Activated T-helper 2 cell treated with anti-CD3 and anti-CD28 coated beads, Interferon-gamma antibody, Interleukin-2, Interleukin-4, amounts not matched to agents 10 μg/mL and 5 μg/mL and 100 μg/mL, durations not matched to agents 14 hours and 24 hours and 36 hours (primary cell): ENCODE measurements around the gene FUOM. TPM values are rescaled to one million over a fixed set of nuclear protein-coding genes. Genes with fewer than 3 reads are reported as not detected.
A peak's percentile ranks its signal among the peaks of the same experiment; 100 is the strongest.

Experiments used
- DNase-seq: peaks from one replicate; pipeline ENCODE4 v3.0.0; 2021; ENCODE audit warnings: low spot score
- H3K27ac Mint-ChIP-seq: one replicate; pipeline ENCODE4 v1.8.0; 2021; ENCODE audit warnings: mixed read lengths
- H3K27me3 Mint-ChIP-seq: one replicate; pipeline ENCODE4 v1.8.0; 2021; ENCODE audit warnings: low read depth, mixed read lengths
- H3K36me3 Mint-ChIP-seq: one replicate; pipeline ENCODE4 v1.8.0; 2021; ENCODE audit warnings: low read depth, mixed read lengths
- H3K4me1 Mint-ChIP-seq: one replicate; pipeline ENCODE4 v1.8.0; 2021; ENCODE audit warnings: low read depth, mixed read lengths
- H3K4me3 Mint-ChIP-seq: one replicate; pipeline ENCODE4 v1.8.0; 2021; ENCODE audit warnings: low read depth, mild to moderate bottlenecking, moderate library complexity, mixed read lengths
- H3K9me3 Mint-ChIP-seq: one replicate; pipeline ENCODE4 v1.8.0; 2021; ENCODE audit warnings: mixed read lengths
- intact Hi-C: fragments of 100-400 bp; cut with micrococcal nuclease; formaldehyde crosslinking; loops from one replicate; pipeline ENCODE4 v1.15.1; 2023
- total RNA-seq: library from RNA; stranded (reverse); gene quantifications from 2 replicates; pipeline ENCODE4 v1.2.3, GENCODE V29; 2022

FUOM gene
- total RNA-seq, 1 donor from 2014 or later, result 45.7 TPM

DNA sequence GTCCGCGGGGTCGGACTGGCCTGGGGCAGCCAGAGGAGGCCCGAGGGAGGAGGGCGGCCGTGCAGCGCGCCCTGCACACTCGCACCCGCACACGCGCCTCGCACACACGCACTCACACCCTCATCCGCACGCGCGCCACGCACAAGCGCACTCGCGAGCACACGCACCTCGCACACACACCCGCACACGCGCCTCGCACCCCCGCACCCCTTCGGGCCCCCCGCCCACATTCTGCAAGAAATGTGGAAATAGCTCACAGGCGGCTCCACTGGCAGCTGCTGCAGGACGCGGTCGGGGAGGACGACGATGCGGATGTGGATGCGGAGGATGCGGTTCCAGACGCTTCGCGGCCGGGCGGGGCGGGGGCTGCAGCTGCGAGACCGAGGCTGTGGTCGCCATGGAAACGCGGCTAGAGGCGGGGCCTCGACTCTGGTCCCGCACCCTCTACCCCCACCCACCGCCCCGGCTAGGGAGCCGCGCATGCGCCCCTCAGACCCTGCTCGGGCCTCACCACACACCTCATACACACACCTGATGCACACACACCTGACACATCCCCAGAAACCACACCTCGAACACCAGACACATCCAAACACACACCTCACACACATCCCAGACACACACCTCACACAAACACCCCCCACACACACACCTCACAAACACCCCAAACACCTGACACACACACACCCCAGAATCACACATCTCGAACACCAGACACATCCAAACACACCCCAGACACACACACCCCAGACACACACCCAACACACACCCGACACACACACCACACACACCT lies 21.0 kb downstream of the FUOM start, which contains the start of gene CALY:
Gene CALY, minus strand, starts transcription at position 320 of the 793 bp plus-strand sequence. CDS start 7,907 bp downstream, outside the sequence.
- H3K4me1 Mint-ChIP-seq, result peaks cover 2% of the 10 kb centered on the region
- no peak within 1 kb of the TSS for H3K27ac Mint-ChIP-seq
- DNase-seq, result peak; percentile 76
- H3K27me3 Mint-ChIP-seq, result peaks cover 25% of the 10 kb centered on the region
- H3K4me3 Mint-ChIP-seq, result peak within 1 kb of the TSS; percentile 49
- H3K9me3 Mint-ChIP-seq, result no peaks in the 10 kb centered on the region
- intact Hi-C loops, result no loop called here
- H3K36me3 Mint-ChIP-seq, result no peaks in the 10 kb centered on the region

DNA sequence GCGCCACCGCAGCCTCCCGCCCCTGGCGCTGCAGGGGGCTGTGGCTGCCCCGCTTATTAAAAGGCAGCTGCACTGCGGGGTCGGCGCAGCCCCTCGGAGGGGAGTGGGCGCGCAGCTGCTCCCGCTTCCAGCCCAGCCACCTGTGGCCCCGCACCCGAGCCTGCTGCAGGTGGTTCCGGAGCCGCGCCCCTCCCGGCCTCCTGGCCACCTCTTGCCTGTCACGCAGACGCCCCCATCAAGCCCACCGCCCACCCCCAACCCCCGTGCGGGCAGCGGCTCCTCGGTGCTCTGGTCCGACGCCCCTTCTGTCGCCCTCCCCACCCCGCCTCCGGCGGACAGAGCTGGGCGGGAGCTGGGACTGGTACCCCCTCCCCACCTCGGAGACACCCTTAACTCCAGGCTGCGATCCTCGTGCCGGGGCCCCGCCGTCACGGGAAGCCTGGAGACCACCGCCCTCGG lies 21.7 kb downstream of the FUOM start:
- H3K9me3 Mint-ChIP-seq, result no peaks in the 10 kb centered on the region
- no peak overlapping the region for H3K27ac Mint-ChIP-seq
- no peaks in the 10 kb centered on the region for H3K36me3 Mint-ChIP-seq
- intact Hi-C loops, result no loop called here
- peaks cover 2% of the 10 kb centered on the region for H3K4me1 Mint-ChIP-seq
- H3K27me3 Mint-ChIP-seq, result peaks cover 31% of the 10 kb centered on the region
- no peak overlapping the region for H3K4me3 Mint-ChIP-seq
- no peak for DNase-seq

DNA sequence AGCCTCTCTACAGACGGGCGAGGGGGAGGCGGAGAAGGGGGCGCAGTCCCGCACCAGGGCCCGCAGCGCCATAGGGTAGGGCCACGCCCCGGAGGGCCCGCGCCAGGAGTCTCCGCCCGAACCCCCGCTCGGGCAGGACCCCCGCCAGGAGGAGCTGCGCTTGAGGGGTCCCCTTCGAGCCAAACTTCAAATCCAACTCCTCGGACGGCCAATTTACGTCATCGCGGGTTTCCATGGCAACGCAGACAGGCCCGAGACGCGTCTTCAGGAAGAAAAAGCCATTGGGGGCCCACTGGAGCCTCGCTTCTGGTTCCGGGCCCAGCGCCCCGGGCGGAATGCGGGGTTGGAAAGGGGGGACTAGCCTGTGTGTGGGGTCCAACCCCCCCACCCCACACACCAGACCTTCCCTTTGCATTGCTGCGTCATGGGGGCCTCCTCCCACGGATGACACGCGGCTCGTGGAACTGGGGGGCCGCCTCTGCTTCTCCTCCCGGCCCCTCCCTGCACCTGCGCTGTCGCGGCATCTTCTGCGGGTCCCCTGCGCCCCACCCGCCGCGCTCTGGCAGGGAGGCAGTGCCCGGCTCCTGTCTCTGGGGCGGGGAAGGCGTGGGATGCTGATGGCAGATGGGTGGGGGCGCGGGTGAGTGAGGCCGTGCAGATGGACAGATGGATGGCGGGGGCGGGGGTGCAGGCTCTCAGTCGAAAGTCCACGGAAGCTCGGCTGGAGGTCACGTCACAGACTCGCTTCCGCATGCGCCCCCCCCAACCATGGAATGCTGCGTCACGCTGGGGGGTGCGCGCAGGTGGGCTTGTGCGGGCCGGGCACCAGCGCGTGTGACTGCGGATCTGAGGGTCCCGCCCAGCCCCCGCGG lies 22.3 kb downstream of the FUOM start:
- H3K27me3 Mint-ChIP-seq, result peaks cover 36% of the 10 kb centered on the region
- peaks cover 2% of the 10 kb centered on the region for H3K4me1 Mint-ChIP-seq
- no peak overlapping the region for H3K27ac Mint-ChIP-seq
- intact Hi-C loops, result no loop called here
- H3K9me3 Mint-ChIP-seq, result no peaks in the 10 kb centered on the region
- no peaks in the 10 kb centered on the region for H3K36me3 Mint-ChIP-seq
- peak; percentile 64 for DNase-seq
- peak overlapping the region; percentile 7 for H3K4me3 Mint-ChIP-seq

DNA sequence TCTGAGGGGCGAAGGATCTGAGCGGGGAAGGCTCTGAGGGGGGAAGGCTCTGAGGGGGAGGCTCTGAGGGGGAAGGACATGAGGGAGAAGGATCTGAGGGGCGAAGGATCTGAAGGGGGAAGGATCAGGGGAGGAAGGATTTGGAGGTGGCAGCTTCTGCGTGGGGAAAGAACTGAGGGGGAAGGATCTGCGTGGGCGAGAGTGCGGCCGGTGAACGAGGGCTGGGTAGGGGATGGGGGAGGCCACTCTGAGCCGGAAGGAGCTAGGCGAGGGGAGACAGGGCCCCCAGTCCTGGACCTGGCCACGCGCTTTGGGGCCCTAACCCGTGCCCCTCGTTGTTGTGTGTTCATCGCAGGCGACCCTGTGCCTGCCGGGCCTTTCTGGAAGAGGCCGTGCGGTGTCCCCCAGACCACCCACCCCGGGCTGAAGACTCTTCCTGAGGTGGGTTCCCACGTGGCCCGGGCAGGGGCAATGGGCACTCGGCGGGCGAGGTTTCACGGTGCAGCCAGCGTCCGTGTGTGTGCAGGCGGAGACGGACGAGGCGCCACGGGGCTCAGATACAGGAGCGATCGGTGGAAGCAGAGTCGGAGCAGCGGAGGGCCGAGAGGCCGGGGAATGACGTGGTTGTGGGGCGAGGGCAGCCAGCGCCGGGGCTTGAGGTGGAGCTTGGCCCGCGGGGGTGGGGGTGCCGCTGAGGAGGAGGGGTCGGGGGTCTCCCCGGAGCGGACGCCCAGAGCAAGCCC lies 23.1 kb downstream of the FUOM start:
- Mint-ChIP-seq H3K4me3 (peak overlapping the region; percentile 76), H3K36me3 (no peaks in the 10 kb centered on the region)

DNA sequence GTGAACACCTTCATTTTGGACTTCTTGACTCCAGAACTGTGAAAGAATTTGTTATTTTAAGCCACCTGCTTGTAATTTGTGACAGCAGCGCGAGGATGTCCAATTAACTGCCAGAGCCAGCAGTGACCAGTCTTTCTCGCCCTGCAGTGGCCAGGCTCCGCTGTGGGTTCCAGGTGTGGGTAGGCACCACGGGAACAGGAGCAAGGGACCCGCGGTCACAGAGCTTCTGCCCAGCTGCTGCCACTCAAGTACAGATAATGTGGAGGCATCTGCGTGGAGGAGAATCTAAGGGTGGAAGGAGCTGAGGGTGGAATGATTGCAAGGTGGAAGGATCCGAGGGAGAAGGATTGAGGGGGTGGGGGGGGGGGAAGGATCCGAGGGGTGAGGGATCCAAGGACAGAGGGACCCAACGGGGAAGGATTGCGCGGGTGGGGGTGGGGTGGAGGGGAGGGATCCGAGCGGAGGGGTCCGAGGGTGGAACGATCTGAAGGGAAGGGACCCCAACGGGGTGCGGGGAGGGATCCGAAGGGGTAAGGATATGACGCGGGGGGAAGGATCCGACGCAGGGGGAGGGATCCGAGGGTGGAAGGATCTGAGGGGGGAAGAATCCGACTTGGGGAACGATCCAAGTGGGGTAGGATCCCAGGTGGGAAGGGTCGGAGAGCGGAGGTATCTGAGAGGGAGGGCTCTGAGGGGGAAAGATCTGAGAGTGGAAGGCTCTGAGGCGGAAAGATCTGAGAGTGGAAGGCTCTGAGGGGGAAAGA lies 24.7 kb downstream of the FUOM start:
- H3K4me1 Mint-ChIP-seq, result peaks cover 2% of the 10 kb centered on the region
- H3K4me3 Mint-ChIP-seq, result no peak overlapping the region
- intact Hi-C loops, result no loop called here
- H3K9me3 Mint-ChIP-seq, result no peaks in the 10 kb centered on the region
- H3K36me3 Mint-ChIP-seq, result no peaks in the 10 kb centered on the region
- H3K27me3 Mint-ChIP-seq, result peaks cover 47% of the 10 kb centered on the region
- no peak for DNase-seq
- H3K27ac Mint-ChIP-seq, result no peak overlapping the region

More for the DNA sequence above, 23.1 kb downstream of the FUOM start:
- no peak for DNase-seq
- no peaks in the 10 kb centered on the region for H3K9me3 Mint-ChIP-seq
- intact Hi-C loops, result no loop called here
- H3K27me3 Mint-ChIP-seq, result peaks cover 40% of the 10 kb centered on the region
- peaks cover 2% of the 10 kb centered on the region for H3K4me1 Mint-ChIP-seq
- no peak overlapping the region for H3K27ac Mint-ChIP-seq

DNA sequence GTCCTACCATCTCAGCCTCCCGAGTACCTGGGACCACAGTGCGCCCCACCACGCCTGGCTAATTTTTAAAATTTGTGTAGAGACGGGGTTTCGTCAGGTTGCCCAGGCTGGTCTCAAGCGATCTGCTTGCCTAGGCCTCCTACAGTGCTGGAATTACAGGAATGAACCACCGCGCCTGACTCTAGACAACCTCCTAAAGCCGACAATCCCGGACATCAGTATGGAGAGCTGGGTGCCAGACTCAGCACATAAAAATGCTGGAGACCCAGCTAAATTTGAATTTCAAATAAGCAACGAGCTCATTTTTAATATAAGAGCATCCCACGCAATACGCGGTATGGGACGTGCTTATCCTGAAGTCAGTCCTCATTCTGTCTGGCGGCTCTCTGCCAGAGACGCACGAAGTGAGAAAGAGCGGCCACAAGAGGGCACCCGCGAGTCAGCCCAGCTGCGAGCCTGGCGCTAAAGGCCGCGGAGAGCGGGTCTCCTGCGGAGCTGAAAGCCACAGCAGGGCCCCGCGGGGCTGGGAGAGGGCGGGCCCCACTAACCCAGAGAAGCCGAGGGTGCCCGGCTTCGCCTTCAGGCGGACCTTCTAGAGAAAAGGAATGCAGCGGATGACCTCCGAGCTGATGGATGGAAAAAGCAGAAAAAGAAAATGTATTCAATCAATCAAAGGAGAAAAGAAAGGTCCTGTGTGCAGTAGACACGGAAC lies 28.2 kb downstream of the FUOM start:
- peaks cover 63% of the 10 kb centered on the region for H3K27me3 Mint-ChIP-seq

DNA sequence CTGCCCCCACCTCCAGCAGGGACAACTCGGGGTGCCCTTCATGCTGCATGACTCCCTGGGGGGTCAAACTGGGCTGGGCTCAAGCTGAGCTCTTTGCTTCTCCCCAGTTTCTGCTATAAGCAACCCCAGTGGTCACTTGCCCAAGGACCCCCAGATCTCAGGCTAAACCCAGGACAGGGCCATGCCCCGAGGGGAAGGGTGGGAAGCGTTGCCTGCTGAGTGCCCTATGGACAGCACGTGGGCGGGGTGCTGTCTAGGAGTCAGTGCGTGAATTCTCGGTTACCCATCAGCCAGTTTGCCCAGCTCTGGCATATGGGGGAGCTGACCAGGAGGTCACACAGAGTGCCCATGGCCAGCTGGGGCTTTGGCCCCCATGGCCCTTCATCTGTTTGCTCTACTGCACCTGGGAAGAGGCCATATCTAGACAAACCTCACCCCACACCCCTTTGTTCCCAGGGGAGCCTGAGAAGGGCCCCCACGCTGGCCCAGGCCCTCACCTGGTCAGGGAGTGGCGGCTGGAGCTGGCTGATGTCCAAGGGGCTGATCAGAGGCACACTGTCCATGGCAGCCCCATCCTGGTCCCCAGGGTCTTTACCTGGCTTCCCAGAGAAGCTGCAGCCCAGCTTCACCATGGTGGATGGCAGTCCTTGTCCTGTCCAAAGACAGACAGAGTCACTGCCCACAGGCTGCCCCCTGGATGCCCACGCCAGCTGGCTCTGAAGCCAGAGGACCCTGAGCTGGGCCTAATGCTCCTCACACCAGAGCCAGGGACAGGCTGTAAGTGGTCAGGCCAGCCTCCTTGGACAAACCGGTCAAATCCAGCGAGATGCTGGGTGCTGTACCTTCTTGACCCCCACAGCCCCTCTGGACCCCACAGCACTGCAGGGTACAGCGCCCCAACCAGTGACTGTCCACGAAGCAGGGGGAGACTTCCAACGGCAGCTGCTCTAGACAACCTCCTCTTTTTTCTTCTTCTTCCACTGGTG lies 29.2 kb downstream of the FUOM start:
- Mint-ChIP-seq H3K36me3 (no peaks in the 10 kb centered on the region), H3K9me3 (no peaks in the 10 kb centered on the region), H3K27ac (no peak overlapping the region), H3K4me1 (no peaks in the 10 kb centered on the region), H3K4me3 (no peak overlapping the region), H3K27me3 (peaks cover 60% of the 10 kb centered on the region)
- no peak for DNase-seq
- intact Hi-C loops, result loop anchor here (5.0 kb wide), 2 partner anchors 64 to 194 kb away; partner anchors contain the start of gene MTG1

More for the DNA sequence above, 28.2 kb downstream of the FUOM start:
- peak overlapping the region; percentile 60 for H3K4me3 Mint-ChIP-seq
- no peak overlapping the region for H3K27ac Mint-ChIP-seq
- no peaks in the 10 kb centered on the region for H3K4me1 Mint-ChIP-seq
- peak; percentile 76 for DNase-seq
- no peaks in the 10 kb centered on the region for H3K9me3 Mint-ChIP-seq
- intact Hi-C loops, result loop anchor here (5.0 kb wide), 2 partner anchors 63 to 193 kb away; partner anchors contain the start of gene MTG1
- no peaks in the 10 kb centered on the region for H3K36me3 Mint-ChIP-seq

DNA sequence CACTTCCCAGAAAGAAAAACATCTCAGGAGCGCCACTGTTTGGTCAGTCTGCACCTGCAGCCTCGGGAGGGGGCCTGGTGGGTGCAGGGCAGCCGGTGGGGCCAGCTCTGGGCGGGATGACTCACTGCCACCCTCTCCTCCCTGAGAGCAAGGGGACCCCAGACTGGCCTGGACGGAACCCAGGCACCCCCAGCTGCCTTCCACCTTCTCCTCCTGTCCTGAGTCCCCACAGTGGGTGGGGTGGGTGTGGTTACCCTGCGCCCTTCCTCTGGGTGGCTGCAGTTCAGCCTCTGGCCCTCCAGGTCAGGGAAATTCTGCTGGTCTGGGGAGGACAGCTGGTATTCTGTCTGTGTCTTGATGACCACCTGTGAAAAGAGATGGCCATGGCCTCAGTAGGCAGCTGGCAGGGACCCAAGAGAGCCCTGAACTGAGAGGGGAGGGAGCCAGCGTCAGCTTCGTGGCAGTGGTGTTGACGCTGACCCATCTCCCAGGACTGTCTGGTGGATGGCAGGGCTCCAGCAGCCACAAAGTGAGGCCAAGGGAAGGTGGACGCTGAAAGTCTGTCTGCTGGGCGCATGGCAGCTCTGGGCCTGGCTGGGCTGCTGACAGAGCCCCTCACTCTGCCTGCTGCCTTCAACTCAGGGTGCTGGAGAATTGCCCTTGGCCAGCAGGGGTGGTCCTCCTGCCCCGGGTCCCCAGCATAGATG lies 30.0 kb downstream of the FUOM start:
- Mint-ChIP-seq H3K27ac (no peak overlapping the region), H3K9me3 (no peaks in the 10 kb centered on the region), H3K27me3 (peaks cover 53% of the 10 kb centered on the region), H3K36me3 (no peaks in the 10 kb centered on the region), H3K4me3 (no peak overlapping the region), H3K4me1 (no peaks in the 10 kb centered on the region)
- no peak for DNase-seq
- intact Hi-C loops, result loop anchor here (5.0 kb wide), 2 partner anchors 64 to 194 kb away; partner anchors contain the start of gene MTG1

DNA sequence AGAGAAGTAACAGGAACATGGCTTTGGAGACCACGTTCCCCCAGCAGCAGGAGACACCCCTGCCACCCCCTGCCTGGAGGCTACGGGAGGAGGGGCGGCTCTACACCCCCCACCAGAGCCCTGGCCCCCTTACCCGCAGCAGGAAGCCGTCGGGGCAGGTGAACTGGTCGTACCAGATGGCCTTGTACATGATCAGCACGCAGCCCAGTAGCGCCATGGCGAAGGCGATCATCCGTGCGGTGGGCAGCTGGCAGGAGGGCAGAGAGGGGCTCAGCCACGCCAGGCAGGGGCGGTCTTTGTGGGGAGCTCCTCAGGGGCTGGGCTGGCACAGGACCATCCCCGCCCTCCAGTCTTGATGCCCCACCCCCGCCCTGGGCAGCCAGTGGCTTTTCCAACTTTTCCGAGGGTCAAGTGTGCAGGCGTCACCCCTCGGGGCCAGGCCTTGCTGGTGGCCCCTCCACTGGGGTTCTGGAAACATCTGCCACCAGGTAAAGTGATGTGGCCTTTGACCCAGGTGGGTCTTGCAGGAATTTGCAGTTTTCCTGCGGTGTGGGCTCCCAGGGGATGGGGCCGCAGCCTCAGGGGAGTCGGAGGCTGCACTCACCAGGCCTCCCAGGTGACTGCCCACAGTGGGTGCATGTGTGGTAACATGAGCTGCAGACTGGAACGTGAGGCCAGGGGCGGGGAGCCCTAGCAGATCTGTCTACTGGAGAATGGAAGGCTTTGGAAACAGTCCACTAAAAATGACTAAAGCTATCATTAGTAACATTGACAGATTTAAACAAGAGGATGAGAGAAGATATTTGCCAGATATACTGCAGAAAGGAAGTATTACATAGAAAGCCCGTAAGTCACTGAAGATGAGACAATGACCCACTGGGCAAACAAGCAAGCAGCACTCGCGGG lies 30.8 kb downstream of the FUOM start:
- no peak for DNase-seq
- Mint-ChIP-seq H3K4me3 (no peak overlapping the region), H3K36me3 (no peaks in the 10 kb centered on the region), H3K4me1 (no peaks in the 10 kb centered on the region), H3K27ac (no peak overlapping the region), H3K27me3 (peaks cover 45% of the 10 kb centered on the region), H3K9me3 (no peaks in the 10 kb centered on the region)
- intact Hi-C loops, result loop anchor here (5.0 kb wide), 2 partner anchors 65 to 195 kb away; partner anchors contain the start of gene MTG1
